Measurements from ENCODE around the gene KCNQ1.

Gene KCNQ1

GRCh38 chr11:2466869-2467694 lies 22.3 kb downstream of the KCNQ1 start:
- no peaks in the 10 kb centered on the region for H3K9me3 ChIP-seq
- no peak overlapping the region for H3K4me3 ChIP-seq (ENCODE audit: low read depth, low read length)
- no peak for TF ChIP-seq CTCF (IDR thresholded peaks at IDR 0.05; ENCODE audit: low read depth, low read length)
- DNase-seq = no peak
- no peaks in the 10 kb centered on the region for H3K4me1 ChIP-seq
- no peaks in the 10 kb centered on the region for H3K36me3 ChIP-seq
- no peaks in the 10 kb centered on the region for H3K27me3 ChIP-seq

- no peak for DNase-seq
- Histone ChIP-seq H3K4me3 (ENCODE audit: low read depth, low read length) (no peak overlapping the region), H3K4me1 (no peaks in the 10 kb centered on the region), H3K9me3 (no peaks in the 10 kb centered on the region), H3K36me3 (no peaks in the 10 kb centered on the region), H3K27me3 (no peaks in the 10 kb centered on the region)
- no peak for TF ChIP-seq CTCF (IDR thresholded peaks at IDR 0.05; ENCODE audit: low read depth, low read length)
These were observed 22.9 kb downstream of the KCNQ1 start for GRCh38 chr11:2467695-2468055.

GRCh38 chr11:2468363-2469235 lies 23.8 kb downstream of the KCNQ1 start:
- TF ChIP-seq CTCF (IDR thresholded peaks at IDR 0.05; ENCODE audit: low read depth, low read length) = no peak
- Histone ChIP-seq H3K4me1 (no peaks in the 10 kb centered on the region), H3K4me3 (ENCODE audit: low read depth, low read length) (no peak overlapping the region), H3K36me3 (no peaks in the 10 kb centered on the region), H3K27me3 (no peaks in the 10 kb centered on the region), H3K9me3 (no peaks in the 10 kb centered on the region)
- DNase-seq = no peak

- Histone ChIP-seq H3K36me3 (no peaks in the 10 kb centered on the region), H3K9me3 (no peaks in the 10 kb centered on the region), H3K4me3 (ENCODE audit: low read depth, low read length) (no peak overlapping the region), H3K4me1 (no peaks in the 10 kb centered on the region), H3K27me3 (no peaks in the 10 kb centered on the region)
- DNase-seq = no peak
- TF ChIP-seq CTCF (IDR thresholded peaks at IDR 0.05; ENCODE audit: low read depth, low read length) = no peak
These were observed 25.7 kb downstream of the KCNQ1 start for GRCh38 chr11:2470495-2470894.

- TF ChIP-seq CTCF (IDR thresholded peaks at IDR 0.05; ENCODE audit: low read depth, low read length) = no peak
- DNase-seq = no peak
- H3K27me3 ChIP-seq = no peaks in the 10 kb centered on the region
- no peaks in the 10 kb centered on the region for H3K4me1 ChIP-seq
- H3K9me3 ChIP-seq = no peaks in the 10 kb centered on the region
- no peaks in the 10 kb centered on the region for H3K36me3 ChIP-seq
- no peak overlapping the region for H3K4me3 ChIP-seq (ENCODE audit: low read depth, low read length)
These were observed 26.4 kb downstream of the KCNQ1 start for GRCh38 chr11:2471048-2471803.

All from BE2C (cell line).